OCI-M2 (cell line): ENCODE measurements around the gene YDJC.
A peak's percentile ranks its signal among the peaks of the same experiment; 100 is the strongest.
"Not testable (repeated sequence)": the region's sequence is repeated elsewhere in the genome, so short reads cannot be mapped to it uniquely, and the experiment has no call there.

Source experiments
- DNase-seq: peaks from one replicate; lab custom pipeline; 2025; ENCODE audit not compliant: unreplicated experiment; lab: John Stamatoyannopoulos, UW

Gene YDJC, protein sequence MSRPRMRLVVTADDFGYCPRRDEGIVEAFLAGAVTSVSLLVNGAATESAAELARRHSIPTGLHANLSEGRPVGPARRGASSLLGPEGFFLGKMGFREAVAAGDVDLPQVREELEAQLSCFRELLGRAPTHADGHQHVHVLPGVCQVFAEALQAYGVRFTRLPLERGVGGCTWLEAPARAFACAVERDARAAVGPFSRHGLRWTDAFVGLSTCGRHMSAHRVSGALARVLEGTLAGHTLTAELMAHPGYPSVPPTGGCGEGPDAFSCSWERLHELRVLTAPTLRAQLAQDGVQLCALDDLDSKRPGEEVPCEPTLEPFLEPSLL

DNA sequence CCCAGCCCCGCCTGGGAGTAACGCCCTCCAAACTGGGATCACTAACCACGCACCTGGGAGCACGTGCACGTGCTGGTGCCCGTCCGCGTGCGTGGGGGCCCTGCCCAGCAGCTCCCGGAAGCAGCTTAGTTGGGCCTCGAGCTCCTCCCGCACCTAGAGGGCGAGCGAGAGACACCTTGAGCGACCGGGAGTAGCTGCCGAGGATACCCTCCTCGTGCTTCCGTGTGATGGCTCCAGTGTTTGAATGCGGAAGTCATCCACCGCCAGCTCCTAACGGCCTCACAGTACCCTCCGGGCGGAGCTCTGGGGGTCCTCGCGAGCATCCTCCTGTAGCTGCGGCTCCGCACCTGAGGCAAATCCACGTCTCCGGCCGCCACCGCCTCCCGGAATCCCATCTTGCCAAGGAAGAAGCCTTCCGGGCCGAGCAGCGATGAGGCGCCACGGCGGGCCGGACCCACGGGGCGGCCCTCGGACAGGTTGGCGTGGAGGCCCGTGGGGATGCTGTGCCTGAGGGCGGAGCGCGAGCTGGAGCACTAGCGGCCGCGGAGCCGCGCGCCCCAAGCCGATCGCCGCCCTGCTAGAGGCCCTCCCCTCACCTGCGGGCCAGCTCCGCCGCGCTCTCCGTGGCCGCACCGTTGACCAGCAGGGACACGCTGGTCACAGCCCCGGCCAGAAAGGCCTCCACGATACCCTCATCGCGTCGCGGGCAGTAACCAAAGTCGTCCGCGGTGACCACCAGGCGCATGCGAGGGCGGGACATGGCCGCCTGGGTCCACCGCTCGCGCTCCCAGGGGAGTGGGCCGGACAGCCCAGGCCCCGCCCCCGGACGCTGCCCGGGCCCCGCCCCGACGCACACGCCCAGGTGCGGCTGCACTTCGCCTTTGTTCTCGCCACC lies at the start of gene YDJC:
YDJC (minus strand) TSS at position 768 of the 895 bp plus-strand sequence; CDS start at position 760, 8 bp downstream.
- DNase-seq = peak; percentile 70

GRCh38 chr22:21679383-21679782 lies 49.6 kb upstream of the YDJC start:
- DNase-seq = no peak

- DNase-seq = not testable (repeated sequence)
Observed at GRCh38 chr22:21678842-21679241, 49.0 kb upstream of the YDJC start.

- no peak for DNase-seq
Observed at GRCh38 chr22:21677606-21678443, 48.0 kb upstream of the YDJC start.

GRCh38 chr22:21674638-21675245 lies 44.9 kb upstream of the YDJC start:
- no peak for DNase-seq

GRCh38 chr22:21673534-21674321 lies 43.9 kb upstream of the YDJC start:
- no peak for DNase-seq

GRCh38 chr22:21672107-21672629 lies 42.3 kb upstream of the YDJC start:
- DNase-seq = no peak

DNA sequence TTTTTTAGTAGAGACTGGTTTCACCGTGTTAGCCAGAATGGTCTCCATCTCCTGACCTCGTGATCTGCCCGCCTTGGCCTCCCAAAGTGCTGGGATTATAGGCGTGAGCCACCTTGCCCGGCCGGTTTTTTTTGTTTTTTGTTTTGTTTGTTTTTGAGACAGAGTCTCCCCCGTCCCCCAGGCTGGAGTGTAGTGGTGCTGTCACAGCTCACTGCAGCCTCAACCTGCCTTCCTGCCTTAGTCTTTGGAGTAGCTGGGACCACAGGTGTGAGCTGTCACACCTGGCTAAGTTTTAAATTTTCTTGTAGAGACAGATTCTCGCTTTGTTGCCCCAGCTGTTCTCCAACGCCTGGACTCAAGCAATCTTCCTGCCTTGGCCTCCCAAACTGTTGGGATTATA lies 39.2 kb upstream of the YDJC start:
- DNase-seq = no peak

GRCh38 chr22:21666786-21667185 lies 37.0 kb upstream of the YDJC start:
- DNase-seq = no peak

DNA sequence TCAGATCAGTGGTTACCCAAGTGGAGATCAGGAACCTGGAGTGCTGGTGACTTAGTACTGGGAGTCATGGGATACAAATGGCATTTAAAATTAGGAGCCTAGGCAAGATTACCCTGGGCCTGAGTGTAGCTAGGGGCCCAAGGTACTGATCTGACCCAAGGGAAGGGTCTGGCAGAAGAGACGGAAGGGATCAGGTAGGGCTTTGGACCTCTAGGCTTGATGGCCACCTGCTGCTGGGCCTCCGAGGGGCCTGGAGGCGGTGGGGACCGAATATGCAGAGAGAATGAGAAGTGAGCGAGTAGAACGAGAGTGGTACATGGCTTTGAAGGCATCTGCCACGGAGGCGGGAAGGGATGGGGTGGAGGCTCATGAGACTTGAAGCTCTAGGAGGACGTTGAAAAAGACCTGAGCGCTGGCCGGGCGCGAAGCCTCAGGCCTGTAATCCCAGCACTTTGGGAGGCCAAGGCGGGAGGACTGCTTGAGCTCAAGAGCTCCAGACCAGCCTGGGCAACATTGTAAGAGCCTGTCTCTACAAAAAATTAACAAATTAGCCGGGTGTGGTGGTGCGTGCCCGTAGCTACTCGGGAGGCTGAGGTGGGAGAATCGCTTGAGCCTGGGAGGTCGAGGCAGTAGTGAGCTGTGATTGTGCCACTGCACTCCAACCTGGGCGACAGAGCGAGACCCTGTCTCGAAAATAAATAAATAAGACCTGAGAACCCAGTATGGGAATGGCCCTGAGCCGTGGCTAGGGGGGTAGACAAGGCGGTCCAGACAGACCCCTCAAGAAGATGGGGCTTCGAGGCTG lies 35.4 kb upstream of the YDJC start:
- no peak for DNase-seq

GRCh38 chr22:21663738-21664137 lies 33.9 kb upstream of the YDJC start:
- no peak for DNase-seq

DNA sequence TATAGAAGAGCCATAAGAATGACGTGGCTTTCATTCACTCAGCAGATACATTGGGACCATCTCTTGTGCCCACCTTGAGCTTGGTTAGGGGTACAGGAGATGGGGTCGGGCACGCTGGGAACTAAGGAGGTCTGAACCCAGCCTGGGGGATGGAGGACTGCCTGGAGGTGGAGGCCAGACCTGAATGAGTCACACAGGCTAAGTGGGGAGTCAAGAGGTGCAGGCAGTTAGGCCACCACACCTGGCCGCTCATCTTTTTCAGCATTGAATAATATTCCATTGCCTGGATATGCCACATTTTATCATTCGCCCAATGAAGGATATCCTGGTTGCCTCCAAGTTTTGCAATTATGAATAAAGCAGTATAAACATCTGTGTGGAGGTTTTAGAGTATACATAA lies 32.2 kb upstream of the YDJC start:
- DNase-seq = no peak

DNA sequence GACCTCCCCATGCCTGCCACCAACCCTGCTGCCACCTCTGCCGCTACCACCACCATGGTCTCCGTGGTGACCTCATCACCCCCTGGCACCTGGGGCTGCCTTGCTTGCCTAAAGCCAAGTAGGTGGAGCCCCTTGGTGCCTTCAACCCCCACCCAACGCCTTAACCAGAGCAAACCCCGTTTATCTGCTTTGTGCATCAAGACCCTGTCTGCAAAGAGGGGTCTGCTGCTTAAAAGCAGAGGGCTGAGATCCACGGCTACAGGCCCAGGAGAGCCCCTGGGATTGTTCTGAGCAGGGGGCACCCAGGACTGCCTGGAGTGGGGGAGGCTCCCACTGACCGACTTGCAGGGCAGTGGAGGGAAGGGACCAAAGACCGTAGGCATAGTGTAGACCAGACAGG lies 31.1 kb upstream of the YDJC start:
- no peak for DNase-seq

- DNase-seq = no peak
Observed at GRCh38 chr22:21659864-21660525, 30.2 kb upstream of the YDJC start.

DNA sequence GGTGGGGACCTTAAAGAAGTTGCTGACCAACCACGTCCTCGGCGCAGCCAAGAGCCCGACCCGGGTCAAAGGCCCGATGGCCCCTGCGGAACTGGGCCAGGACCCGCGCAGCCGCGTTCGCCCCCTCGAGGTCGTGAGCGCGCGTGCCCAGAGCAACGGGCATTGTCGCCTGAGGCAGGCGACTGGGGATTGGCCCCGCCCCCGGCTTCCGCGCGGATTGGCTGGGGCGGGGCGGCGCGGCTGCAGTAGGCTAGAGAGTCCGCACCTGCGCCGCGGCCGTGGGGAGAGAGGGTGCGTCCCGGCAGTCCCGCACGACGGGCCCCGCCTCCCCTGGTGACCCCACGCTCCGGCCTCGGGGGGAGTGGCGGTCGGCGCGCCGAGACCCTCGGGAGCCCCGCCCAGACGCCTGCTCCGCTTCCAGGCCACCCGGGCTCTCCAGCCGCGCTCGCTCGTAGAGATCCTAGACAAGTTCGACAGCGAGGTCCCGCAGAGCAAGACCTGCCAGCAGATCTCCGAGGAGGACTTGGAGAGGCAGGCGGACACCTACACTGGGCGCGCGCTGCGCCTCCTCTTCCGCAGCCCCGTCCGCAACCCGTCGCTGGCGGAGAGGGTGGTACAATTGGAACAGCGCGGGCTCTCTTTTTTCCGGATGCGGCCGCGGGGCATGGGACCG lies 27.7 kb upstream of the YDJC start:
- DNase-seq = peak; percentile 20

DNA sequence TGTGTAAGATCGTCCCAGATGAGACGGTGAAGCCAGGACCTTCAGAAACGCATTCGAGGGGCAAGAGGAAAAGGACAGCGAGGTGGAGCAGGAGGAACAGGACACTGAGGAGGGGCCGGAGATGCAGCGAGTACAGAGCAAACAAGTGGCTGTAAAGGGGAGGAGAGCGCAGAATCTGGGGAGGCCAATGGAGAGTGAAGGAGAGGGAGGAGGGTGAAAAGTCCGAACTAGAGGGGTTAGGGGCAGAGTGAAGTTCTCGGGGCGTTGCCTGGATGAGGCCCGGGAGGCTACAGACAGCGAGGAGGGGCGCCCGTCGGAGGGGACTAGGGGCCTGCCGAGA lies 27.2 kb upstream of the YDJC start:
- DNase-seq = no peak

DNA sequence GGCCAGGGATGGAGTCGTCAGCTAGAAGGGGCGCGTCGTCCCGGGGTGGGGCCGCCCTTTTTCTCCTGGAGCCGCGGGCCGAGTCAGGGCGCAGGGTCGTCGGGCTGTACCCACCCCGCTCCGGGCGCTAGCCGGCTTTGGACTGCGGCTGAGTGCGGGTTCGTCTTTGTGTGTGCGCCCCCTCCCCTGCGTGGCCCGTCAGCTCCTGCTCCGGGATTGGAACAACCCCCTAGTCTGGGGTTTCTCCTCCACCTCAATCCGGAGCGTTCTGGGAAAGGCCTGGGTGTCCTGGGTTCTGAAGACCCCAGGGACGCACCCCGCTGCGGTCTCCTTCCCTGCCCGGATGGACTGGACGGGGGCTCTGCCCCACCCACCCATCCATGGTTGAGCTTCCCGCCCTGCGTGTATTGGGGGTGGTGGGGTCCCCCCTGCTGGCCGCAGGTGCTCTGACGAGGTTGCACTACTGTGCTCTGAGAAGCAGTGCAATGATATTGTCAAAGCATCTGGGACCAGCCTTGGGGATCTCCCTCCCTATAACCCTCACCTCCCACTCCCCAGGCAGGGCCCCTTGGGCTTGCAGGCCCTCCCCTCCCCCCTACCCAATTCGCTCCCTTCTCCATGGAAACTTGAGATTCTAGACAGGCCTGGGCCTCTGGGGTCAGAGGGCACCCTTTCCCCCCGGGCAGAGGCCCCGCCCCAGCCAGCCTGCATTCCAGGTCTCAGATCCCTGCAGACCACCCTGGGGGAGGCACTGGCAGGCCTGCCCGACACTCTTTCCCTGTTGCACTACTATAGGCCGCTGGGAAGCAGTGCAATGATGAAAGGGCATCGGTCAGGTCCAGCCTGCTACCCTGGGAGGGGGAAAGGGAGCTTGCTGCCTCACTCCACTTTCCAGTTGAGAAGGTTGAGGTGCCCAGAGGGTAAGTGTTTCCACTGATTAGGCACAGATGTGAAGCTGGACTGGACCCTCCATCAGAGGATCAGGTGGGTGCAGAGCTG lies 23.0 kb upstream of the YDJC start:
- no peak for DNase-seq
